ENCODE results near the gene MFAP2. TPM values are rescaled to one million over a fixed set of nuclear protein-coding genes. Genes with fewer than 3 reads are reported as not detected.

Gene MFAP2
- total and polyA plus RNA-seq, 2 of the 8 experiments (the other 6 are each of a cell fraction or from before 2014, with no cell fraction given) = 172 to 326 TPM

DNA sequence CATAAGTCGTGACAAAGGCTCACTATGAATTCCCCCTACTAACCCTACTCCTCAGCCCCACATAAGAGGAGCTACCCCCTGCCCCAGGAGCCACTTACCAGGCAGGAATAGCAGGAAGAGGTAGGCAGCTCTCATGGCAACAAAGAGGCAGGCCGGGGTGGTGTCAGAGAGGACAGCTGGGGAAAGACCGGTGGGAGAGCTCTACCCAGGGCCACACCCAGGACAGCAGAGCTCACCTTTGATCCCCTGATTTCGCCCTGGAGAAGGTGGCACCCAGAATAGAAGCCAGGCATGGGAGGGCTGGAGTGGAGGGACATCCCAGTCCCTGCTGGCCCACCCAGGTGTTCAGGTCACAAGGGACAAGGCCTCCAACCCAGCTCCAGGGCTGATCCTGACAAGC, 2.3 kb downstream of the MFAP2 start:
- Histone ChIP-seq H2AFZ (ENCODE audit: low read length) (no peak overlapping the region), H3K23ac (ENCODE audit: insufficient read length) (no peak overlapping the region), H3K23me2 (ENCODE audit: low read depth, low read length) (peaks cover 6% of the 10 kb centered on the region), H3K18ac (ENCODE audit: extremely low read depth, low read length) (no peak overlapping the region), H4K5ac (ENCODE audit: insufficient read length, low read depth, low read length) (no peak overlapping the region), H3K79me1 (ENCODE audit: low read depth, low read length) (peaks cover 12% of the 10 kb centered on the region), H3K14ac (ENCODE audit: insufficient read length) (no peak overlapping the region), H4K8ac (ENCODE audit: extremely low read depth, insufficient read depth, low read length) (peak overlapping the region; percentile 31; the same call in 1 of the 2 replicates), H3K9ac (replicated peaks in 1 of 4; ENCODE audit: extremely low read depth in 1 of 4, low read depth in 3 of 4, low read length in 3 of 4) (no peak overlapping the region), H4K91ac (replicated peaks; ENCODE audit: insufficient read length, low read length) (no peak overlapping the region), H3K4me3 (ENCODE audit: extremely low read depth in 1 of 4, insufficient read depth in 2 of 4, low read depth in 3 of 4, low read length in 4 of 4) (no peak overlapping the region), H3K27ac (ENCODE audit: low read depth, low read length) (no peak overlapping the region), H3K4me2 (ENCODE audit: insufficient read depth in 1 of 2, low read depth in 2 of 2, low read length in 2 of 2) (peak overlapping the region in 1 of 2 experiments; percentile 83; a peak in 1 of 4 replicates), H3K27me3 (replicated peaks in 1 of 4; ENCODE audit: control insufficient read depth in 3 of 4, extremely low read depth in 1 of 4, insufficient read depth in 3 of 4, low read length in 3 of 4) (peaks cover 0 to 3% (median 0%) of the 10 kb centered on the region in 4 experiments; a peak in 1 of 7 replicates), H3K4ac (replicated peaks; ENCODE audit: insufficient read length, low read depth, low read length) (no peak overlapping the region), H4K20me1 (replicated peaks in 1 of 2; ENCODE audit: control insufficient read depth in 1 of 2, insufficient read depth in 2 of 2, low read length in 2 of 2) (peaks cover 10 to 21% of the 10 kb centered on the region in 2 experiments), H3K4me1 (replicated peaks in 1 of 4; ENCODE audit: control insufficient read depth in 3 of 4, insufficient read depth in 4 of 4, low read length in 3 of 4) (peaks cover 0 to 20% (median 13%) of the 10 kb centered on the region in 4 experiments; a peak in 6 of 7 replicates), H3K56ac (replicated peaks; ENCODE audit: insufficient read length, low read depth, low read length) (no peak overlapping the region), H3K79me2 (ENCODE audit: control insufficient read depth in 1 of 2, insufficient read depth in 2 of 2, low read length in 2 of 2) (peaks cover 0 to 27% of the 10 kb centered on the region in 2 experiments; a peak in 2 of 4 replicates), H2BK20ac (ENCODE audit: low read length) (no peak overlapping the region), H3K9me3 (ENCODE audit: insufficient read depth in 2 of 2, low read depth in 1 of 2, low read length in 1 of 2) (no peaks in the 10 kb centered on the region), H2BK15ac (ENCODE audit: low read length) (no peak overlapping the region), H3K36me3 (ENCODE audit: control insufficient read depth in 2 of 4, insufficient read depth in 4 of 4, low read length in 3 of 4) (peaks cover 7 to 29% (median 18%) of the 10 kb centered on the region in 4 experiments), H2AK5ac (ENCODE audit: low read depth, low read length) (no peak overlapping the region), H2BK12ac (ENCODE audit: low read depth, low read length) (no peak overlapping the region), H2BK120ac (replicated peaks; ENCODE audit: low read depth, low read length) (no peak overlapping the region), H2BK5ac (ENCODE audit: low read depth, low read length) (no peak overlapping the region)
- DNase-seq (ENCODE audit: low read depth in 1 of 2, low spot score in 2 of 2) (no peak), FAIRE-seq (no peak)
- ChIA-PET POLR2A (ENCODE audit: partially characterized antibody) (interaction anchor here (1.4 to 6.6 kb wide), 8 partner anchors 9 to 74 kb away, joined by 5 to 92 read pairs (median 14); no protein-coding TSS in a partner anchor), CTCF (ENCODE audit: partially characterized antibody) (interaction anchor here (0.9 to 14.2 kb wide), 9 partner anchors 9 to 68 kb away, joined by 3 to 267 read pairs (median 5); no protein-coding TSS in a partner anchor)
- no peak for TF ChIP-seq CTBP2 (IDR thresholded peaks at IDR 0.05; ENCODE audit: borderline replicate concordance, insufficient read depth, insufficient read length, low read length)
- TF ChIP-seq, protein P1, sequence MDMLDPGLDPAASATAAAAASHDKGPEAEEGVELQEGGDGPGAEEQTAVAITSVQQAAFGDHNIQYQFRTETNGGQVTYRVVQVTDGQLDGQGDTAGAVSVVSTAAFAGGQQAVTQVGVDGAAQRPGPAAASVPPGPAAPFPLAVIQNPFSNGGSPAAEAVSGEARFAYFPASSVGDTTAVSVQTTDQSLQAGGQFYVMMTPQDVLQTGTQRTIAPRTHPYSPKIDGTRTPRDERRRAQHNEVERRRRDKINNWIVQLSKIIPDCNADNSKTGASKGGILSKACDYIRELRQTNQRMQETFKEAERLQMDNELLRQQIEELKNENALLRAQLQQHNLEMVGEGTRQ (IDR thresholded peaks at IDR 0.05; ENCODE audit: low read length) = no peak
- no peak for TF ChIP-seq HDAC6 (IDR thresholded peaks at IDR 0.05; ENCODE audit: low read depth, low read length)
- TF ChIP-seq JUND (IDR thresholded peaks at IDR 0.05; ENCODE audit: low read length) = no peak
- TF ChIP-seq CHD2 (IDR thresholded peaks at IDR 0.05; ENCODE audit: low read length) = no peak
- TF ChIP-seq CBX5 (IDR thresholded peaks at IDR 0.05; ENCODE audit: low read depth, low read length) = no peak
- no peak for TF ChIP-seq BRCA1 (IDR thresholded peaks at IDR 0.05; ENCODE audit: low read depth, low read length)
- TF ChIP-seq CBX8 (IDR thresholded peaks at IDR 0.05; ENCODE audit: borderline replicate concordance, low read depth, low read length) = no peak
- TF ChIP-seq SUZ12 (IDR thresholded peaks at IDR 0.05; ENCODE audit: low read length) = no peak
- WGBS, 2 experiments (ENCODE audit: extremely low coverage in 1 of 2, insufficient coverage in 1 of 2, insufficient read length in 1 of 2, insufficient replicate concordance in 2 of 2, low coverage in 1 of 2, low lambda C conversion rate in 2 of 2, missing lambda C conversion rate in 1 of 2) = 86% methylated on average over 4 of the region's 4 CpGs; no CpG with 5 or more reads in 1 of the 2 experiments
